SK-N-SH (cell line): Measurements from ENCODE around the gene CCDC34. TPM values are rescaled to one million over a fixed set of nuclear protein-coding genes. Genes with fewer than 3 reads are reported as not detected.

Source experiments
- CTCF ChIA-PET: fragments of 300-600, 350-600 bp; formaldehyde crosslinking; extraction: SDS; loops from one replicate; lab custom pipeline; 2021; lab: Yijun Ruan, JAX
- POLR2A ChIA-PET: fragments of 350-600 bp; sonication (Branson Sonifier 250); formaldehyde crosslinking; extraction: SDS; loops from one replicate; lab custom pipeline; 2020; ENCODE audit warnings: antibody characterized with exemption, inconsistent platforms; lab: Yijun Ruan, JAX
- DNase-seq: peaks from one replicate; pipeline ENCODE4 v3.0.0; 2012
- H2AFZ ChIP-seq: fragments of 200-600 bp; sonication (generic); 2 replicates; pipeline ENCODE4 v1.8.1; 2016; ENCODE audit warnings: antibody characterized with exemption, mild to moderate bottlenecking, low read depth
- H3F3A ChIP-seq: fragments of 200-600 bp; sonication (generic); replicated peaks from 2 replicates; pipeline ENCODE3; 2016; ENCODE audit warnings: antibody characterized with exemption, mild to moderate bottlenecking; ENCODE audit not compliant: insufficient read depth
- H3K27ac ChIP-seq, 2 experiments: fragments of 200-500 bp in 1 of 2; fragments of 200-600 bp in 1 of 2; sonication (Bioruptor generic) in 1 of 2; sonication (generic), shearing (Covaris generic) in 1 of 2; 2 replicates each; pipeline versions ENCODE4 v1.5.1 to v1.6.1; 2014 to 2016; ENCODE audit warnings: low read depth in 2 of 2, inconsistent platforms in 1 of 2, low read length in 1 of 2, mild to moderate bottlenecking in 1 of 2, mixed read lengths in 1 of 2
- H3K27me3 ChIP-seq: fragments of 200-600 bp; sonication (generic), shearing (Covaris generic); 2 replicates; pipeline ENCODE4 v1.6.1; 2016; ENCODE audit warnings: mixed run types; ENCODE audit not compliant: insufficient read depth
- H3K36me3 ChIP-seq, 2 experiments: fragments of 200-500 bp in 1 of 2; fragments of 200-600 bp in 1 of 2; sonication (Bioruptor generic) in 1 of 2; sonication (generic) in 1 of 2; replicated peaks in 1 of 2; 2 replicates each; pipeline versions ENCODE3 to v1.5.1; 2014 to 2016; ENCODE audit warnings: low read length in 1 of 2, mild to moderate bottlenecking in 1 of 2; ENCODE audit not compliant: insufficient read depth in 2 of 2, control insufficient read depth in 1 of 2
- H3K4me1 ChIP-seq, 2 experiments: fragments of 200-500 bp in 1 of 2; fragments of 200-600 bp in 1 of 2; sonication (Bioruptor generic) in 1 of 2; sonication (generic), shearing (Covaris generic) in 1 of 2; 2 replicates each; pipeline versions ENCODE4 v1.5.1 to v1.6.1; 2014 to 2016; ENCODE audit warnings: low read depth in 1 of 2, low read length in 1 of 2, mixed run types in 1 of 2; ENCODE audit not compliant: insufficient read depth in 2 of 2, control insufficient read depth in 1 of 2
- H3K4me2 ChIP-seq: fragments of 200-600 bp; sonication (generic), shearing (Covaris generic); 2 replicates; pipeline ENCODE4 v1.6.1; 2017; ENCODE audit warnings: mixed run types
- H3K4me3 ChIP-seq, 2 experiments: fragments of 200-500 bp in 1 of 2; fragments of 200-600 bp in 1 of 2; sonication (Bioruptor generic) in 1 of 2; sonication (generic), shearing (Covaris generic) in 1 of 2; 2 replicates each; pipeline versions ENCODE4 v1.5.1 to v1.8.1; 2014 to 2016; ENCODE audit warnings: low read depth in 2 of 2, inconsistent platforms in 1 of 2, low read length in 1 of 2, mild to moderate bottlenecking in 1 of 2, mixed read lengths in 1 of 2, moderate library complexity in 1 of 2
- H3K79me2 ChIP-seq: fragments of 200-600 bp; sonication (generic); 2 replicates; pipeline ENCODE4 v1.8.1; 2017; ENCODE audit warnings: mild to moderate bottlenecking; ENCODE audit not compliant: insufficient read depth
- H3K9ac ChIP-seq: fragments of 200-600 bp; sonication (generic); 2 replicates; pipeline ENCODE4 v1.6.1; 2017; ENCODE audit warnings: mixed run types
- H3K9me2 ChIP-seq: fragments of 200-600 bp; sonication (generic); 2 replicates; pipeline ENCODE4 v1.6.1; 2017; ENCODE audit warnings: mixed run types
- H3K9me3 ChIP-seq: fragments of 200-600 bp; sonication (generic); 2 replicates; pipeline ENCODE4 v1.6.1; 2017; ENCODE audit warnings: mixed run types, mild to moderate bottlenecking, moderate library complexity
- H4K20me1 ChIP-seq: fragments of 200-600 bp; sonication (generic); 2 replicates; pipeline ENCODE4 v1.6.1; 2017; ENCODE audit warnings: mild to moderate bottlenecking, mixed run types; ENCODE audit not compliant: insufficient read depth
- CHD2 ChIP-seq: fragments of 150-350 bp; IDR thresholded peaks from 2 replicates; pipeline ENCODE4 v1.6.1; 2018; ENCODE audit warnings: low read length; ENCODE audit not compliant: partially characterized antibody
- EP300 ChIP-seq, 2 experiments: IDR thresholded peaks; 2 replicates each; pipeline versions ENCODE4 v1.4.0 to v1.6.1; 2012; ENCODE audit warnings: borderline replicate concordance in 1 of 2, low read depth in 1 of 2, low read length in 1 of 2
- EZH2phosphoT487 ChIP-seq: fragments of 200-600 bp; sonication (generic); IDR thresholded peaks from 2 replicates; pipeline ENCODE4 v1.6.1; 2017; ENCODE audit warnings: low read depth, mixed run types, mild to moderate bottlenecking, antibody characterized with exemption, moderate library complexity, borderline replicate concordance
- GABPA ChIP-seq: IDR thresholded peaks from 2 replicates; pipeline ENCODE4 v1.4.0; 2012; ENCODE audit warnings: low read depth, mild to moderate bottlenecking
- GATA2 ChIP-seq: sonication (generic); formaldehyde crosslinking; IDR thresholded peaks from 2 replicates; pipeline ENCODE4 v1.5.0; 2020; ENCODE audit warnings: mild to moderate bottlenecking, missing genetic modification reagents
- IRF3 ChIP-seq: fragments of 150-350 bp; IDR thresholded peaks from 2 replicates; pipeline ENCODE4 v1.6.1; 2016; ENCODE audit warnings: mild to moderate bottlenecking, low read depth, low read length
- MEF2A ChIP-seq: IDR thresholded peaks from 2 replicates; pipeline ENCODE4 v1.4.0; 2012; ENCODE audit warnings: low read depth, borderline replicate concordance
- PBX3 ChIP-seq: IDR thresholded peaks from 2 replicates; pipeline ENCODE4; 2012
- POLR2AphosphoS5 ChIP-seq: IDR thresholded peaks from 2 replicates; pipeline ENCODE4 v1.6.1; 2012; ENCODE audit warnings: low read depth, low read length
- RAD21 ChIP-seq: IDR thresholded peaks from 2 replicates; pipeline ENCODE4 v1.6.1; 2012; ENCODE audit warnings: mild to moderate bottlenecking, low read length
- RCOR1 ChIP-seq: fragments of 150-350 bp; IDR thresholded peaks from 2 replicates; pipeline ENCODE4 v1.6.1; 2017; ENCODE audit warnings: antibody characterized with exemption, low read length
- RXRA ChIP-seq: IDR thresholded peaks from 2 replicates; pipeline ENCODE4 v1.4.0; 2012; ENCODE audit warnings: low read depth, mild to moderate bottlenecking, borderline replicate concordance
- SIN3A ChIP-seq: IDR thresholded peaks from 2 replicates; pipeline ENCODE4 v1.6.1; 2012; ENCODE audit warnings: low read depth, mild to moderate bottlenecking, low read length, moderate library complexity, borderline replicate concordance
- USF2 ChIP-seq: fragments of 150-350 bp; IDR thresholded peaks from 2 replicates; pipeline ENCODE4 v1.6.1; 2017; ENCODE audit warnings: antibody characterized with exemption, low read length, low read depth, borderline replicate concordance
- polyA plus RNA-seq, 3 experiments: library from polyadenylated mRNA; depleted of rRNA; stranded (reverse); fragments of >200 nt; gene quantifications; 2 replicates each; pipeline ENCODE4 v1.2.3, GENCODE V29; 2012

The CCDC34 gene
- polyA plus RNA-seq, 1 of the 3 experiments (the other 2 are of a cell fraction) = 6.7 TPM

- TF ChIP-seq GATA2 (CRISPR knock-in tag) = no peak
- TF ChIP-seq SIN3A = peak; percentile 91
- no peak for TF ChIP-seq EP300 (IDR thresholded peaks at IDR 0.05; ENCODE audit: borderline replicate concordance in 1 of 2, low read depth in 1 of 2, low read length in 1 of 2)
- 0 out of 2 replicates have a peak, but pooled peaks have one; percentile 6 for TF ChIP-seq RAD21
- peak; percentile 29; the same call in 1 of the 2 replicates for TF ChIP-seq RCOR1
- no peak for TF ChIP-seq IRF3
- TF ChIP-seq RXRA = no peak
- TF ChIP-seq POLR2AphosphoS5 = peak; percentile 66; the same call in 1 of the 2 replicates
- no peak for TF ChIP-seq PBX3
- no peak for TF ChIP-seq USF2
Measured at GRCh38 chr11:27362749-27363575, at the start of gene CCDC34 (continued).

- Histone ChIP-seq H3K4me3 (no peak overlapping the region), H2AFZ (no peak overlapping the region), H3K79me2 (no peaks in the 10 kb centered on the region), H3K4me2 (no peak overlapping the region), H3K27me3 (no peaks in the 10 kb centered on the region), H3K27ac (no peak overlapping the region), H3K36me3 (no peaks in the 10 kb centered on the region), H3K9me3 (no peaks in the 10 kb centered on the region), H4K20me1 (no peaks in the 10 kb centered on the region), H3K9ac (no peak overlapping the region), H3K4me1 (no peaks in the 10 kb centered on the region; a peak in 2 of 4 replicates), H3F3A (no peaks in the 10 kb centered on the region), H3K9me2 (no peaks in the 10 kb centered on the region)
- no peak for DNase-seq
- TF ChIP-seq GABPA = no peak
- TF ChIP-seq POLR2AphosphoS5 = no peak
- no peak for TF ChIP-seq EP300 (IDR thresholded peaks at IDR 0.05; ENCODE audit: borderline replicate concordance in 1 of 2, low read depth in 1 of 2, low read length in 1 of 2)
- no peak for TF ChIP-seq CHD2
- TF ChIP-seq MEF2A = no peak
- TF ChIP-seq EZH2phosphoT487 = no peak
- no peak for TF ChIP-seq RAD21
- ChIA-PET POLR2A (no interaction called here), CTCF (interaction anchor here (1.5 to 1.9 kb wide), 2 partner anchors 32 to 87 kb away, joined by 3 to 4 read pairs; no protein-coding TSS in a partner anchor)
Measured at GRCh38 chr11:27412192-27412691, 49.2 kb upstream of the CCDC34 start.
